ENCODE data around the gene SLK. TPM values are rescaled to one million over a fixed set of nuclear protein-coding genes. Genes with fewer than 3 reads are reported as not detected.
A peak's percentile ranks its signal among the peaks of the same experiment; 100 is the strongest.

Gene SLK
- total and polyA plus RNA-seq, 2 experiments from 2014 or later, result 13.8 to 43.6 TPM

- H3K9me3 ChIP-seq (ENCODE audit: low read depth), result no peaks in the 10 kb centered on the region
- no peaks in the 10 kb centered on the region for H3K79me2 ChIP-seq
- H3K4me1 ChIP-seq (ENCODE audit: insufficient read depth), result no peaks in the 10 kb centered on the region
- 31% methylated on average over 4 of the region's 4 CpGs for WGBS (ENCODE audit: low lambda C conversion rate, missing lambda C conversion rate)
- H3K4me2 ChIP-seq, result no peak overlapping the region
- no peak overlapping the region for H3K27ac ChIP-seq
- no peak overlapping the region for H3K4me3 ChIP-seq
- peak overlapping the region; percentile 70 for H2AFZ ChIP-seq
- no peaks in the 10 kb centered on the region for H3K27me3 ChIP-seq
- no peak for DNase-seq (ENCODE audit: low spot score)
- H3K9me2 ChIP-seq (replicated peaks; ENCODE audit: insufficient read depth), result no peaks in the 10 kb centered on the region
- TF ChIP-seq CTCF (IDR thresholded peaks at IDR 0.05; ENCODE audit: poor library complexity) (no peak), EZH2phosphoT487 (IDR thresholded peaks at IDR 0.05; ENCODE audit: low read depth, severe bottlenecking, unreplicated experiment) (no peak), EZH2 (IDR thresholded peaks at IDR 0.05; ENCODE audit: borderline replicate concordance) (no peak)
- no peaks in the 10 kb centered on the region for H4K20me1 ChIP-seq (ENCODE audit: insufficient read depth, poor library complexity, severe bottlenecking)
- no peaks in the 10 kb centered on the region for H3K36me3 ChIP-seq (replicated peaks; ENCODE audit: insufficient read depth, low read depth)
Measured at GRCh38 chr10:103951942-103952341, 15.0 kb upstream of the SLK start.

- DNase-seq (ENCODE audit: low spot score), result no peak
- Histone ChIP-seq H4K20me1 (ENCODE audit: insufficient read depth, poor library complexity, severe bottlenecking) (no peaks in the 10 kb centered on the region), H3K36me3 (replicated peaks; ENCODE audit: insufficient read depth, low read depth) (no peaks in the 10 kb centered on the region), H3K9me2 (replicated peaks; ENCODE audit: insufficient read depth) (no peaks in the 10 kb centered on the region), H3K9me3 (ENCODE audit: low read depth) (no peaks in the 10 kb centered on the region), H3K4me2 (no peak overlapping the region), H3K79me2 (no peaks in the 10 kb centered on the region), H3K27me3 (peaks cover 4% of the 10 kb centered on the region), H3K27ac (no peak overlapping the region), H2AFZ (no peak overlapping the region), H3K4me3 (no peak overlapping the region), H3K4me1 (ENCODE audit: insufficient read depth) (no peaks in the 10 kb centered on the region)
- WGBS (ENCODE audit: low lambda C conversion rate, missing lambda C conversion rate), result 90% methylated on average over 1 of the region's 1 CpG
- TF ChIP-seq CTCF (IDR thresholded peaks at IDR 0.05; ENCODE audit: poor library complexity), result no peak
- no peak for TF ChIP-seq EZH2 (IDR thresholded peaks at IDR 0.05; ENCODE audit: borderline replicate concordance)
- no peak for TF ChIP-seq EZH2phosphoT487 (IDR thresholded peaks at IDR 0.05; ENCODE audit: low read depth, severe bottlenecking, unreplicated experiment)
Measured at GRCh38 chr10:103954543-103954942, 12.4 kb upstream of the SLK start.

- no peaks in the 10 kb centered on the region for H3K4me1 ChIP-seq (ENCODE audit: insufficient read depth)
- no peaks in the 10 kb centered on the region for H4K20me1 ChIP-seq (ENCODE audit: insufficient read depth, poor library complexity, severe bottlenecking)
- no peaks in the 10 kb centered on the region for H3K9me3 ChIP-seq (ENCODE audit: low read depth)
- WGBS (ENCODE audit: low lambda C conversion rate, missing lambda C conversion rate), result 92% methylated on average over 2 of the region's 2 CpGs
- H3K4me2 ChIP-seq, result no peak overlapping the region
- H3K27ac ChIP-seq, result no peak overlapping the region
- DNase-seq (ENCODE audit: low spot score), result no peak
- no peaks in the 10 kb centered on the region for H3K36me3 ChIP-seq (replicated peaks; ENCODE audit: insufficient read depth, low read depth)
- no peak overlapping the region for H2AFZ ChIP-seq
- TF ChIP-seq EZH2phosphoT487 (IDR thresholded peaks at IDR 0.05; ENCODE audit: low read depth, severe bottlenecking, unreplicated experiment) (no peak), CTCF (IDR thresholded peaks at IDR 0.05; ENCODE audit: poor library complexity) (no peak), EZH2 (IDR thresholded peaks at IDR 0.05; ENCODE audit: borderline replicate concordance) (no peak)
- peaks cover 4% of the 10 kb centered on the region for H3K27me3 ChIP-seq
- H3K9me2 ChIP-seq (replicated peaks; ENCODE audit: insufficient read depth), result no peaks in the 10 kb centered on the region
- H3K79me2 ChIP-seq, result no peaks in the 10 kb centered on the region
- H3K4me3 ChIP-seq, result no peak overlapping the region
Measured at GRCh38 chr10:103958996-103959395, 7.9 kb upstream of the SLK start.

DNA sequence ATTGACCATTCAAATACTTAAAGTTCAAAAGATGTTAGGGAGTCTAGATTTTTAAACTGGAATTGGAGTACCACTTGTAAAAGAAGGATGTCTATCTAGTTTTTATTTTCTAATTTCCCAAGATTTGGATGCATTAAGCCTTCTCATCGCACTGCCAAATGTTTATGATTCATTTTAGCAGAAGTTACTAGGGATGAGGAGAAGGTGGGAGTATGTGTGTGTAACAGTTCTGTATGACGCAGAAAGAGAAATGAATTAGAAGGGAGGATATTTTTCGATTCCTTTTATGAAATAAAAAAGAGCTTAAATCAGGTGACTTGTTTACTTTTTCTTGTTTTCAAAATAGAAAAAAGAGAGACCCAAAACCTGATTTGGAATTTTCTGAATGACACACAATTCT is 6.8 kb upstream of the SLK start:
- Histone ChIP-seq H3K4me1 (ENCODE audit: insufficient read depth) (no peaks in the 10 kb centered on the region), H4K20me1 (ENCODE audit: insufficient read depth, poor library complexity, severe bottlenecking) (no peaks in the 10 kb centered on the region), H3K27ac (no peak overlapping the region), H3K9me3 (ENCODE audit: low read depth) (no peaks in the 10 kb centered on the region), H3K36me3 (replicated peaks; ENCODE audit: insufficient read depth, low read depth) (no peaks in the 10 kb centered on the region), H3K4me3 (no peak overlapping the region), H3K9me2 (replicated peaks; ENCODE audit: insufficient read depth) (no peaks in the 10 kb centered on the region), H3K27me3 (peaks cover 4% of the 10 kb centered on the region), H2AFZ (no peak overlapping the region), H3K4me2 (no peak overlapping the region), H3K79me2 (no peaks in the 10 kb centered on the region)
- WGBS (ENCODE audit: low lambda C conversion rate, missing lambda C conversion rate), result 88% methylated on average over 3 of the region's 3 CpGs
- DNase-seq (ENCODE audit: low spot score), result no peak
- TF ChIP-seq CTCF (IDR thresholded peaks at IDR 0.05; ENCODE audit: poor library complexity) (no peak), EZH2 (IDR thresholded peaks at IDR 0.05; ENCODE audit: borderline replicate concordance) (no peak), EZH2phosphoT487 (IDR thresholded peaks at IDR 0.05; ENCODE audit: low read depth, severe bottlenecking, unreplicated experiment) (no peak)
